PC-3 (cell line): Measurements from ENCODE around the gene HRH1. TPM values are rescaled to one million over a fixed set of nuclear protein-coding genes. Genes with fewer than 3 reads are reported as not detected.

Experiments used
- ATAC-seq: fragments of 200-7000 bp; cut with Tn5 transposase; 2 replicates; pipeline ENCODE4 v1.9.1; 2020; ENCODE audit warnings: mild to moderate bottlenecking, moderate library complexity
- BruUV-seq: library from RNA; stranded (reverse); fragments of 400-500 nt; replicated peaks from 2 replicates; lab custom pipeline; 2021; lab: Mats Ljungman, UMichigan
- CTCF ChIA-PET: fragments of 300-600 bp; sonication (Branson Sonifier 250); formaldehyde crosslinking; loops from one replicate; lab custom pipeline; 2022; ENCODE audit warnings: antibody characterized with exemption; lab: Charles Lee
- POLR2A ChIA-PET: fragments of 300-600 bp; sonication (Branson Sonifier 250); formaldehyde crosslinking; loops from one replicate; lab custom pipeline; 2022; ENCODE audit warnings: antibody characterized with exemption; ENCODE audit not compliant: unreplicated experiment; lab: Charles Lee
- DNase-seq: peaks from one replicate; pipeline ENCODE4 v3.0.0-alpha.2; 2015
- H2AFZ ChIP-seq: fragments of 300-600 bp; sonication (generic); 2 replicates; pipeline ENCODE4 v1.6.0; 2016; ENCODE audit warnings: antibody characterized with exemption, low read length
- H3F3A ChIP-seq: fragments of 300-600 bp; sonication (generic); one replicate; pipeline ENCODE4 v1.6.0; 2017; ENCODE audit warnings: antibody characterized with exemption, low read length, control low read depth, mild to moderate bottlenecking; ENCODE audit not compliant: unreplicated experiment
- H3K27ac ChIP-seq: fragments of 300-600 bp; sonication (generic); 2 replicates; pipeline ENCODE4 v1.5.1; 2016; ENCODE audit warnings: mild to moderate bottlenecking, low read length
- H3K27me3 ChIP-seq: fragments of 300-600 bp; sonication (generic); 2 replicates; pipeline ENCODE4 v1.6.1; 2016; ENCODE audit warnings: low read length, mixed read lengths
- H3K36me3 ChIP-seq: fragments of 300-600 bp; sonication (generic); 2 replicates; pipeline ENCODE4 v1.6.1; 2016; ENCODE audit warnings: low read depth, mixed run types, low read length, mixed read lengths
- H3K4me1 ChIP-seq: fragments of 300-600 bp; sonication (generic); 2 replicates; pipeline ENCODE4 v1.5.1; 2016; ENCODE audit warnings: low read length; ENCODE audit not compliant: insufficient read depth
- H3K4me2 ChIP-seq: fragments of 300-600 bp; sonication (generic); 2 replicates; pipeline ENCODE4 v1.6.0; 2016; ENCODE audit warnings: low read length
- H3K4me3 ChIP-seq: fragments of 300-600 bp; sonication (generic); 2 replicates; pipeline ENCODE4 v1.5.1; 2016; ENCODE audit warnings: mild to moderate bottlenecking, low read length, mixed read lengths
- H3K79me2 ChIP-seq: fragments of 300-600 bp; sonication (generic); 2 replicates; pipeline ENCODE4 v1.6.1; 2017; ENCODE audit warnings: low read length, mixed read lengths
- H3K9ac ChIP-seq: fragments of 300-600 bp; sonication (generic); 2 replicates; pipeline ENCODE4 v1.6.0; 2016; ENCODE audit warnings: mild to moderate bottlenecking, low read length
- H3K9me2 ChIP-seq: fragments of 300-600 bp; sonication (generic); replicated peaks from 2 replicates; pipeline ENCODE4 v1.6.1; 2016; ENCODE audit warnings: mixed run types, low read length, mixed read lengths
- H3K9me3 ChIP-seq: fragments of 300-600 bp; sonication (generic); 2 replicates; pipeline ENCODE4 v1.6.1; 2016; ENCODE audit warnings: low read length, mixed read lengths
- H4K20me1 ChIP-seq: fragments of 300-600 bp; sonication (generic); 2 replicates; pipeline ENCODE4 v1.6.1; 2016; ENCODE audit warnings: low read length, mixed read lengths
- CTCF ChIP-seq: fragments of 300-600 bp; sonication (generic); conservative IDR thresholded peaks from 2 replicates; pipeline ENCODE4 v1.5.1; 2017; ENCODE audit warnings: antibody characterized with exemption, low read depth, mild to moderate bottlenecking, low read length
- EZH2 ChIP-seq: fragments of 300-600 bp; sonication (generic); IDR thresholded peaks from one replicate; pipeline ENCODE4 v1.6.1; 2017; ENCODE audit warnings: antibody characterized with exemption, mild to moderate bottlenecking, low read length; ENCODE audit not compliant: unreplicated experiment
- EZH2phosphoT487 ChIP-seq: fragments of 300-600 bp; sonication (generic); IDR thresholded peaks from 2 replicates; pipeline ENCODE4 v1.6.1; 2018; ENCODE audit warnings: mild to moderate bottlenecking, antibody characterized with exemption, low read length, borderline replicate concordance
- intact Hi-C: fragments of 100-400 bp; cut with micrococcal nuclease; formaldehyde crosslinking; loops from 2 replicates; pipeline ENCODE4 v1.9.0; 2023
- total RNA-seq: library from RNA; depleted of rRNA; stranded (reverse); fragments of >200 nt; gene quantifications from 2 replicates; pipeline ENCODE4 v1.2.3, GENCODE V29; 2014

The HRH1 gene
- total RNA-seq, 1 experiment from 2014 or later, result 5.9 TPM

GRCh38 chr3:11248596-11248995, 94.3 kb downstream of the HRH1 start:
- no peak overlapping the region for H3K4me3 ChIP-seq

GRCh38 chr3:11250902-11251806, 96.9 kb downstream of the HRH1 start:
- peak; percentile 89 for ATAC-seq
- Histone ChIP-seq H3K9me3 (no peaks in the 10 kb centered on the region), H2AFZ (peak overlapping the region; percentile 62), H3K36me3 (peaks cover 4% of the 10 kb centered on the region; the same call in 1 of the 2 replicates), H3K27ac (peak overlapping the region; percentile 90), H3F3A (no peaks in the 10 kb centered on the region), H3K4me3 (peak overlapping the region; percentile 24; the same call in 1 of the 2 replicates), H4K20me1 (no peaks in the 10 kb centered on the region), H3K4me1 (peaks cover 33% of the 10 kb centered on the region), H3K79me2 (no peaks in the 10 kb centered on the region), H3K9ac (peak overlapping the region; percentile 60), H3K27me3 (no peaks in the 10 kb centered on the region), H3K4me2 (peak overlapping the region; percentile 57), H3K9me2 (no peaks in the 10 kb centered on the region)
- BruUV-seq, result TSS peak; percentile 84
- CTCF ChIA-PET, result no interaction called here
- POLR2A ChIA-PET, result no interaction called here
- TF ChIP-seq EZH2 (no peak), CTCF (no peak), EZH2phosphoT487 (no peak)
- DNase-seq, result peak; percentile 74
- intact Hi-C loops, result loop anchor here (1.0 kb wide), 1 partner anchor 13 kb away; no protein-coding TSS in a partner anchor

More at GRCh38 chr3:11248596-11248995, 94.3 kb downstream of the HRH1 start:
- no peaks in the 10 kb centered on the region for H3K9me3 ChIP-seq
- no peak overlapping the region for H2AFZ ChIP-seq
- no peak overlapping the region for H3K9ac ChIP-seq
- no peak overlapping the region for H3K4me2 ChIP-seq
- ChIA-PET POLR2A (interaction anchor here (0.7 to 0.9 kb wide), 2 partner anchors 23 to 40 kb away, joined by 3 read pairs; partner anchors contain the start of gene ATG7), CTCF (no interaction called here)
- no peaks in the 10 kb centered on the region for H3K79me2 ChIP-seq
- BruUV-seq, result no TSS peak
- no peaks in the 10 kb centered on the region for H3K27me3 ChIP-seq
- intact Hi-C loops, result no loop called here
- ATAC-seq (no peak), DNase-seq (no peak)
- TF ChIP-seq CTCF, result no peak
- no peak for TF ChIP-seq EZH2phosphoT487
- no peak for TF ChIP-seq EZH2
- H3K27ac ChIP-seq, result no peak overlapping the region
- peaks cover 45% of the 10 kb centered on the region for H3K4me1 ChIP-seq
- no peaks in the 10 kb centered on the region for H4K20me1 ChIP-seq
- no peaks in the 10 kb centered on the region for H3F3A ChIP-seq
- H3K36me3 ChIP-seq, result no peaks in the 10 kb centered on the region
- no peaks in the 10 kb centered on the region for H3K9me2 ChIP-seq
